Measurements from ENCODE around the gene BBIP1.

DNA sequence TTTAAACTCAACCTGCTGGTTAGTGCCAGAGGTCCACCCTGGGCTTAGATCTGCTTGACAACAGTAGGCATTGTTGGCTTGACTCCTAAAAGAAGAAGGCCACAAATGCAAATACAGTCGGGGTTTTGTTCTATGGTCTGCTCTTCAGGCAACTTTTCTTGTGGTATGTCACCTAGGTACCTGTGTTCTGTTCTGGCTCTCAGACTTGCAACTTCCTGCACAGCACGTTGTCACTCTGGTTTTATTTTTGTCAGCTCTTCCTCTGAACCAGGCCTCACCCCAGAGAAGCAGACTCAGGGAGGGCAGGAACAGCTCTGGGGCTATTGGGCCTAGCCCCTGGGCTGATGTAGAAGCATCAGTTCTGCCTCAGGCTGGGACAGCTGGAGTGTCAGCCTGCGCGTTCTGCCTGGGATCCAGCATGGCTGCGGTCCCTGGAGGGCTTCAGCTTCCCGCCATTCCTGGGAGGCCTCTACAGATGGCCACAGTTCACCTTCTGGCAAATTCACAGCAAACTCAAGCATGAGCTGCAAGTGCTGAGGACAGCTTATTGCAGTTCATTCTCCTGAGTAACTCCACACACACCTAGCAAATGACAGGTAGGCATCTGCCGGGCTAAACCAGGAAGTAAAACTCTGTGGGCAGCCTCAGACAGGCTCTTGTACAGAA lies 58.3 kb downstream of the BBIP1 start:
- TF ChIP-seq ZNF274 (IDR thresholded peaks at IDR 0.05; ENCODE audit: low read depth, low read length) (no peak), YY1 (IDR thresholded peaks at IDR 0.05; ENCODE audit: insufficient read depth, insufficient read length) (no peak)

All from NT2/D1 (cell line).